HepG2 (cell line): ENCODE measurements around the gene FCHSD1. TPM values are rescaled to one million over a fixed set of nuclear protein-coding genes. Genes with fewer than 3 reads are reported as not detected.

Source experiments
- ATAC-seq: fragments of 200-7000 bp; cut with Tn5 transposase; 3 replicates; pipeline ENCODE4 v1.9.1; 2020; ENCODE audit warnings: mild to moderate bottlenecking, moderate library complexity
- BruUV-seq: library from RNA; stranded (reverse); fragments of 400-500 nt; replicated peaks from 2 replicates; lab custom pipeline; 2021; lab: Mats Ljungman, UMichigan
- CTCF ChIA-PET: fragments of 300-600 bp; formaldehyde crosslinking; extraction: SDS; loops from one replicate; lab custom pipeline; 2021; ENCODE audit warnings: low total read pairs, inconsistent platforms, low intra/inter-chr PET ratio; lab: Yijun Ruan, JAX
- POLR2A ChIA-PET: fragments of 350-600 bp; sonication (Branson Sonifier 250); formaldehyde crosslinking; loops from one replicate; lab custom pipeline; 2020; ENCODE audit warnings: antibody characterized with exemption, inconsistent platforms; lab: Yijun Ruan, JAX
- DNase-seq: peaks from one replicate; pipeline ENCODE4 v3.0.0-alpha.2; 2015; ENCODE audit warnings: low spot score
- FAIRE-seq: peaks from 3 replicates; lab custom pipeline; 2011; peaks lifted over from hg19 to GRCh38; lab: Jason Lieb, UNC
- H2AFZ ChIP-seq: one replicate; pipeline ENCODE4 v1.6.1; 2011; ENCODE audit warnings: low read length, inconsistent platforms
- H3K27ac ChIP-seq: fragments of 300-600 bp; 3 replicates; pipeline ENCODE4 v1.8.0; 2011; ENCODE audit warnings: mixed run types, mild to moderate bottlenecking, mixed read lengths, low read length, inconsistent platforms; ENCODE audit not compliant: insufficient read depth; ENCODE audit errors: extremely low read length
- H3K27me3 ChIP-seq, 2 experiments: fragments of 200-600 bp in 1 of 2; 2 replicates in 1 of 2; 3 replicates in 1 of 2; pipeline versions ENCODE4 v1.6.0 to v1.8.0; 2011; ENCODE audit warnings: low read length in 2 of 2, mild to moderate bottlenecking in 2 of 2, moderate library complexity in 2 of 2, inconsistent platforms in 1 of 2; ENCODE audit not compliant: insufficient read depth in 2 of 2, control insufficient read depth in 1 of 2
- H3K36me3 ChIP-seq, 2 experiments: fragments of 200-600 bp in 1 of 2; replicated peaks in 1 of 2; 2 replicates in 1 of 2; 3 replicates in 1 of 2; pipeline versions ENCODE4 v1.5.1 to v1.8.0; 2011; ENCODE audit warnings: low read length in 2 of 2, inconsistent platforms in 1 of 2; ENCODE audit not compliant: insufficient read depth in 2 of 2, control insufficient read depth in 1 of 2
- H3K4me1 ChIP-seq: 2 replicates; pipeline ENCODE4 v1.5.1; 2012; ENCODE audit warnings: low read length, inconsistent platforms; ENCODE audit not compliant: insufficient read depth
- H3K4me2 ChIP-seq: 2 replicates; pipeline ENCODE4 v1.6.0; 2011; ENCODE audit warnings: low read depth, low read length, inconsistent platforms
- H3K4me3 ChIP-seq, 3 experiments: fragments of 200-600 bp in 1 of 3; sonication (generic), shearing (Covaris generic) in 1 of 3; replicated peaks in 1 of 3; 2 replicates each; pipeline ENCODE4 v1.5.1; 2011 to 2016; ENCODE audit warnings: low read length in 3 of 3, inconsistent platforms in 2 of 3, low read depth in 2 of 3, mild to moderate bottlenecking in 2 of 3, control low read depth in 1 of 3, mixed read lengths in 1 of 3; ENCODE audit not compliant: insufficient read depth in 1 of 3
- H3K79me2 ChIP-seq: one replicate; pipeline ENCODE4 v1.6.1; 2011; ENCODE audit warnings: low read length, inconsistent platforms; ENCODE audit not compliant: insufficient read depth
- H3K9ac ChIP-seq: 2 replicates; pipeline ENCODE4 v1.6.0; 2011; ENCODE audit warnings: mild to moderate bottlenecking, low read depth, low read length, inconsistent platforms; ENCODE audit not compliant: insufficient read depth
- H3K9me3 ChIP-seq: 2 replicates; pipeline ENCODE4 v1.5.1; 2012; ENCODE audit warnings: mild to moderate bottlenecking, low read length
- H4K20me1 ChIP-seq: 2 replicates; pipeline ENCODE4 v1.6.0; 2011; ENCODE audit warnings: inconsistent platforms, mild to moderate bottlenecking, low read length, moderate library complexity; ENCODE audit not compliant: insufficient read depth
- CAMTA2 ChIP-seq: sonication (generic); formaldehyde crosslinking; IDR thresholded peaks from 2 replicates; pipeline ENCODE4 v1.4.0; 2020; ENCODE audit warnings: mild to moderate bottlenecking, missing genetic modification reagents, borderline replicate concordance
- CCDC6 ChIP-seq: sonication (generic); formaldehyde crosslinking; IDR thresholded peaks from 2 replicates; pipeline ENCODE4 v1.8.1; 2022; ENCODE audit warnings: mild to moderate bottlenecking, missing genetic modification reagents, moderate library complexity
- GABPB1 ChIP-seq: IDR thresholded peaks from 2 replicates; pipeline ENCODE4 v1.6.1; 2016; ENCODE audit warnings: mild to moderate bottlenecking, missing genetic modification reagents, moderate library complexity, missing compliant biosample characterization
- HOMEZ ChIP-seq: IDR thresholded peaks from 2 replicates; pipeline ENCODE4 v1.6.1; 2016; ENCODE audit warnings: low read depth
- KLF6 ChIP-seq: IDR thresholded peaks from 2 replicates; pipeline ENCODE4 v1.8.0; 2016; ENCODE audit warnings: missing biosample characterization, missing genetic modification reagents
- PLSCR1 ChIP-seq: sonication (generic); formaldehyde crosslinking; IDR thresholded peaks from 2 replicates; pipeline ENCODE4 v1.5.0; 2020; ENCODE audit warnings: missing genetic modification reagents, mild to moderate bottlenecking, borderline replicate concordance
- SNRNP70 ChIP-seq: fragments of 200-400 bp; formaldehyde crosslinking; IDR thresholded peaks from 2 replicates; pipeline ENCODE4 v1.6.1; 2017; ENCODE audit warnings: mild to moderate bottlenecking, low read depth, low read length, moderate library complexity
- ZFP36 ChIP-seq: fragments of 150-350 bp; IDR thresholded peaks from 2 replicates; pipeline ENCODE4 v1.6.1; 2018; ENCODE audit warnings: borderline replicate concordance, low read length, low read depth; ENCODE audit not compliant: partially characterized antibody
- ZNF138 ChIP-seq: sonication (generic); formaldehyde crosslinking; IDR thresholded peaks from 2 replicates; pipeline ENCODE4 v1.5.0; 2020; ENCODE audit warnings: mild to moderate bottlenecking, low read depth, missing genetic modification reagents
- ZNF143 ChIP-seq: sonication (generic); formaldehyde crosslinking; IDR thresholded peaks from 2 replicates; pipeline ENCODE4 v1.4.0; 2020; ENCODE audit warnings: missing genetic modification reagents
- ZNF205 ChIP-seq: IDR thresholded peaks from 2 replicates; pipeline ENCODE4 v1.6.1; 2018; ENCODE audit warnings: missing biosample characterization, missing genetic modification reagents
- ZNF230 ChIP-seq: sonication (generic); formaldehyde crosslinking; IDR thresholded peaks from 2 replicates; pipeline ENCODE4 v1.4.0; 2020; ENCODE audit warnings: mild to moderate bottlenecking, missing genetic modification reagents
- ZNF432 ChIP-seq: sonication (generic); formaldehyde crosslinking; IDR thresholded peaks from 2 replicates; pipeline ENCODE4 v1.5.0; 2020; ENCODE audit warnings: missing genetic modification reagents, mild to moderate bottlenecking, borderline replicate concordance
- WGBS: methylation state at CpG from one replicate; pipeline ENCODE4 v1.1.6; 2017; ENCODE audit warnings: low lambda C conversion rate; 5-methylcytosine and 5-hydroxymethylcytosine counted together
- in situ Hi-C: cut with HindIII; loops from 2 replicates; pipeline ENCODE4 v1.10.0; 2017; ENCODE audit warnings: low pct_unique_long_range_greater_than_20kb; ENCODE audit not compliant: extremely low pct_ligation_motif_present
- intact Hi-C: fragments of 100-400 bp; cut with micrococcal nuclease; formaldehyde crosslinking; loops from one replicate; pipeline ENCODE4 v1.10.0; 2022; ENCODE audit not compliant: unreplicated experiment
- polyA plus RNA-seq, 8 experiments: library from polyadenylated mRNA; depleted of rRNA in 3 of 8; stranded (reverse) in 7 of 8; unstranded in 1 of 8; fragments of >200 nt; fragmentation: Illumina TruSeq in 4 of 8; extraction: Trizol in 4 of 8; gene quantifications; 2 replicates each; pipeline versions ENCODE4 v1.2.1 to v1.2.3, GENCODE V29; 2011 to 2016; ENCODE audit warnings: low read depth in 4 of 8, missing spikeins in 1 of 8, mixed read lengths in 1 of 8; ENCODE audit not compliant: insufficient read depth in 1 of 8
- total RNA-seq, 5 experiments: library from RNA; depleted of rRNA; stranded (reverse); fragments of >200 nt; fragmentation: Illumina TruSeq; extraction: Trizol; gene quantifications; 2 replicates each; pipeline ENCODE4 v1.2.3, GENCODE V29; 2016; ENCODE audit warnings: low read depth in 1 of 5
- TF ChIP-seq, protein P1 (sequence below): sonication (generic); formaldehyde crosslinking; IDR thresholded peaks from 2 replicates; pipeline ENCODE4 v1.4.0; 2020; ENCODE audit warnings: missing genetic modification reagents, mild to moderate bottlenecking, borderline replicate concordance
- TF ChIP-seq, protein P2 (sequence below): sonication (generic); formaldehyde crosslinking; conservative IDR thresholded peaks from 2 replicates; pipeline ENCODE4 v1.4.0; 2020; ENCODE audit warnings: missing genetic modification reagents
- TF ChIP-seq, protein P3 (sequence below): sonication (generic); formaldehyde crosslinking; IDR thresholded peaks from 2 replicates; pipeline ENCODE4 v1.5.0; 2020; ENCODE audit warnings: mild to moderate bottlenecking, missing genetic modification reagents

Gene FCHSD1
- total and polyA plus RNA-seq, 2 of the 13 experiments (the other 11 are each of a cell fraction or from before 2014, with no cell fraction given): 5.5 to 15.4 TPM

DNA sequence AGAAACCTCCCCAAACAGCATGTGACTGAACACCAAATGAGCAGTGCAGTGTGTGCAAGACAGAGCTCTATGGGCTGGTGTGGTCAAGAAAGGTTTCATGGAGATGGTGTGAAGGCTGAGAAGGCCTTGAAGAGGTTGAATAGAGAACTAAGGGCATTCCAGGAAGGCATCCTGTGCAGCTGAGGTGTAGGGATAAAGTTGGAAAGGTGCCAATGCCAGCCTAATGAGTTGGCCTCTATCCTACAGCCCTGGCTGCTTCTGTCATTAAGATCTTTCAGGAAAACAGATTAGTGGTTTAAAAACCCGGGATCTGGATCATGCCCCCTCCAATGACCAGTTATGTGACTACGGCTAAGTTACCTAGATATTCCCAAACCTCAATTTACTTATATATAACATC is 18.6 kb downstream of the FCHSD1 start (continued):
- TF ChIP-seq PLSCR1 (CRISPR knock-in tag) (no peak), ZNF205 (CRISPR knock-in tag) (no peak), ZNF230 (CRISPR knock-in tag) (no peak), ZNF143 (CRISPR knock-in tag) (no peak), ZNF138 (CRISPR knock-in tag) (no peak)

DNA sequence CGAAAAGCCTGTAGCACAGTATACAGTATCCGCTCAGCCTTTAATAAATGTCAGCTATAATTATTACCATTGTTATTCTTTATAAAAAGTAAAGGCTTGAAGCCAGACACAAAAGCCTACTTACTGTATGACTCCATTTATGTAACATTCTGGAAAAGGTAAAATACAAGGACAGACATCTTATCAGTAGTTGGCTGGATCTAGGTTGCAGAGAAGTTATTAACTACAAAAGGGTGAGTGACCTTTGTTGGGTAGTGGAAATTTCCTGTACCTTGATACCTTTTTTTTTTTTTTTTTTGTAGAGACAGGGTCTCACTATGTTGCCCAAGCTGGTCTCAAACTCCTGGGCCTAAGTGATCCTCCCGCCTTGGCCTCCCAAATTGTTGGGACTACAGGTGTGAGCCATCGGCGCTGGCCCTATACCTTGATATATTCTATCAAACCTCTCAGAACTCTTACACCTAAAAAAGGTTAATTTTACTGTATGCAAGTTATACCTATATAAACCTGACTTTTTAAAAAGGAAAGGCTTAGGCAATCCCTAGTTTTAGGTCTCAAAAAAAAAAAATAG is 20.6 kb downstream of the FCHSD1 start:
- Histone ChIP-seq H3K27me3 (no peaks in the 10 kb centered on the region), H3K36me3 (peaks cover 25 to 57% of the 10 kb centered on the region in 2 experiments), H3K9ac (no peak overlapping the region), H3K27ac (no peak overlapping the region), H2AFZ (no peak overlapping the region), H3K9me3 (no peaks in the 10 kb centered on the region), H3K79me2 (peaks cover 38% of the 10 kb centered on the region), H3K4me3 (no peak overlapping the region), H3K4me2 (no peak overlapping the region), H4K20me1 (peaks cover 5% of the 10 kb centered on the region), H3K4me1 (peaks cover 27% of the 10 kb centered on the region)
- intact Hi-C loops (no loop called here), in situ Hi-C loops (no loop called here)
- WGBS: 96% methylated on average over 5 of the region's 5 CpGs
- no peak for ATAC-seq
- BruUV-seq: no TSS peak
- ChIA-PET POLR2A (no interaction called here), CTCF (no interaction called here)
- no peak for DNase-seq
- FAIRE-seq: no peak
- TF ChIP-seq GABPB1 (no peak), SNRNP70 (no peak), HOMEZ (CRISPR knock-in tag) (no peak), ZFP36 (no peak), ZNF432 (CRISPR knock-in tag) (no peak), CAMTA2 (CRISPR knock-in tag) (no peak), CCDC6 (CRISPR knock-in tag) (no peak), KLF6 (no peak)
- TF ChIP-seq, protein P1, sequence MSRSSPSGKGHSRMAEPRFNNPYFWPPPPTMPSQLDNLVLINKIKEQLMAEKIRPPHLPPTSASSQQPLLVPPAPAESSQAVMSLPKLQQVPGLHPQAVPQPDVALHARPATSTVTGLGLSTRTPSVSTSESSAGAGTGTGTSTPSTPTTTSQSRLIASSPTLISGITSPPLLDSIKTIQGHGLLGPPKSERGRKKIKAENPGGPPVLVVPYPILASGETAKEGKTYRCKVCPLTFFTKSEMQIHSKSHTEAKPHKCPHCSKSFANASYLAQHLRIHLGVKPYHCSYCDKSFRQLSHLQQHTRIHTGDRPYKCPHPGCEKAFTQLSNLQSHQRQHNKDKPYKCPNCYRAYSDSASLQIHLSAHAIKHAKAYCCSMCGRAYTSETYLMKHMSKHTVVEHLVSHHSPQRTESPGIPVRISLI (CRISPR knock-in tag): peak; percentile 40; the same call in 1 of the 2 replicates
- TF ChIP-seq, protein P2, sequence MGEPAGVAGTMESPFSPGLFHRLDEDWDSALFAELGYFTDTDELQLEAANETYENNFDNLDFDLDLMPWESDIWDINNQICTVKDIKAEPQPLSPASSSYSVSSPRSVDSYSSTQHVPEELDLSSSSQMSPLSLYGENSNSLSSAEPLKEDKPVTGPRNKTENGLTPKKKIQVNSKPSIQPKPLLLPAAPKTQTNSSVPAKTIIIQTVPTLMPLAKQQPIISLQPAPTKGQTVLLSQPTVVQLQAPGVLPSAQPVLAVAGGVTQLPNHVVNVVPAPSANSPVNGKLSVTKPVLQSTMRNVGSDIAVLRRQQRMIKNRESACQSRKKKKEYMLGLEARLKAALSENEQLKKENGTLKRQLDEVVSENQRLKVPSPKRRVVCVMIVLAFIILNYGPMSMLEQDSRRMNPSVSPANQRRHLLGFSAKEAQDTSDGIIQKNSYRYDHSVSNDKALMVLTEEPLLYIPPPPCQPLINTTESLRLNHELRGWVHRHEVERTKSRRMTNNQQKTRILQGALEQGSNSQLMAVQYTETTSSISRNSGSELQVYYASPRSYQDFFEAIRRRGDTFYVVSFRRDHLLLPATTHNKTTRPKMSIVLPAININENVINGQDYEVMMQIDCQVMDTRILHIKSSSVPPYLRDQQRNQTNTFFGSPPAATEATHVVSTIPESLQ: no peak
- TF ChIP-seq, protein P3, sequence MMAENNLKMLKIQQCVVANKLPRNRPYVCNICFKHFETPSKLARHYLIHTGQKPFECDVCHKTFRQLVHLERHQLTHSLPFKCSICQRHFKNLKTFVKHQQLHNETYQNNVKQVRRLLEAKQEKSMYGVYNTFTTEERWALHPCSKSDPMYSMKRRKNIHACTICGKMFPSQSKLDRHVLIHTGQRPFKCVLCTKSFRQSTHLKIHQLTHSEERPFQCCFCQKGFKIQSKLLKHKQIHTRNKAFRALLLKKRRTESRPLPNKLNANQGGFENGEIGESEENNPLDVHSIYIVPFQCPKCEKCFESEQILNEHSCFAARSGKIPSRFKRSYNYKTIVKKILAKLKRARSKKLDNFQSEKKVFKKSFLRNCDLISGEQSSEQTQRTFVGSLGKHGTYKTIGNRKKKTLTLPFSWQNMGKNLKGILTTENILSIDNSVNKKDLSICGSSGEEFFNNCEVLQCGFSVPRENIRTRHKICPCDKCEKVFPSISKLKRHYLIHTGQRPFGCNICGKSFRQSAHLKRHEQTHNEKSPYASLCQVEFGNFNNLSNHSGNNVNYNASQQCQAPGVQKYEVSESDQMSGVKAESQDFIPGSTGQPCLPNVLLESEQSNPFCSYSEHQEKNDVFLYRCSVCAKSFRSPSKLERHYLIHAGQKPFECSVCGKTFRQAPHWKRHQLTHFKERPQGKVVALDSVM (CRISPR knock-in tag): peak; percentile 71
